IMR-90 (cell line): ENCODE measurements around the gene RPS15. TPM values are rescaled to one million over a fixed set of nuclear protein-coding genes. Genes with fewer than 3 reads are reported as not detected.

Source experiments
- ATAC-seq: fragments of 200-7000 bp; cut with Tn5 transposase; 2 replicates; pipeline ENCODE4 v1.9.1; 2020; ENCODE audit warnings: low read depth, mild to moderate bottlenecking, moderate library complexity
- BruUV-seq: library from RNA; stranded (reverse); fragments of 400-500 nt; replicated peaks from 2 replicates; lab custom pipeline; 2021; lab: Mats Ljungman, UMichigan
- CTCF ChIA-PET: fragments of 300-600 bp; formaldehyde crosslinking; extraction: SDS; loops from one replicate; lab custom pipeline; 2021; ENCODE audit warnings: antibody characterized with exemption; lab: Yijun Ruan, JAX
- POLR2A ChIA-PET: fragments of 300-600 bp; sonication (Branson Sonifier 250); formaldehyde crosslinking; loops from one replicate; lab custom pipeline; 2022; ENCODE audit warnings: antibody characterized with exemption; ENCODE audit not compliant: unreplicated experiment; lab: Charles Lee
- DNase-seq: peaks from one replicate; pipeline ENCODE4 v3.0.0; 2013
- H2AFZ ChIP-seq: replicated peaks from 2 replicates; pipeline ENCODE3; 2013; ENCODE audit warnings: low read length, mild to moderate bottlenecking; ENCODE audit not compliant: poor library complexity
- H2AK5ac ChIP-seq: 2 replicates; pipeline ENCODE4 v1.6.1; 2013; ENCODE audit warnings: low read depth, low read length, inconsistent platforms
- H2AK9ac ChIP-seq: replicated peaks from 2 replicates; pipeline ENCODE3; 2013; ENCODE audit warnings: mild to moderate bottlenecking, low read depth, low read length, moderate library complexity; ENCODE audit not compliant: poor library complexity
- H2BK120ac ChIP-seq: 2 replicates; pipeline ENCODE4 v1.6.1; 2013; ENCODE audit warnings: low read depth, low read length, inconsistent platforms
- H2BK15ac ChIP-seq: 3 replicates; pipeline ENCODE4 v1.6.1; 2013; ENCODE audit warnings: low read depth, low read length, inconsistent platforms
- H2BK20ac ChIP-seq: 2 replicates; pipeline ENCODE4 v1.6.1; 2013; ENCODE audit warnings: low read depth, mild to moderate bottlenecking, inconsistent platforms, low read length, moderate library complexity
- H2BK5ac ChIP-seq: 2 replicates; pipeline ENCODE4 v1.6.1; 2013; ENCODE audit warnings: mild to moderate bottlenecking, low read depth, low read length, inconsistent platforms; ENCODE audit not compliant: poor library complexity, severe bottlenecking
- H3K14ac ChIP-seq: replicated peaks from 2 replicates; pipeline ENCODE4 v1.6.1; 2013; ENCODE audit warnings: low read depth, low read length, inconsistent platforms
- H3K18ac ChIP-seq: 2 replicates; pipeline ENCODE4 v1.6.1; 2013; ENCODE audit warnings: low read depth, low read length, control low read depth
- H3K23ac ChIP-seq: 2 replicates; pipeline ENCODE4 v1.6.1; 2013; ENCODE audit warnings: low read depth, low read length, inconsistent platforms
- H3K27ac ChIP-seq: 2 replicates; pipeline ENCODE4 v1.5.1; 2013; ENCODE audit warnings: mild to moderate bottlenecking, control low read depth, low read length; ENCODE audit not compliant: insufficient read depth
- H3K27me3 ChIP-seq: 2 replicates; pipeline ENCODE4 v1.6.1; 2013; ENCODE audit warnings: low read length; ENCODE audit not compliant: control insufficient read depth, insufficient read depth
- H3K36me3 ChIP-seq: 2 replicates; pipeline ENCODE4 v1.6.1; 2013; ENCODE audit warnings: low read length, mixed read lengths; ENCODE audit not compliant: control insufficient read depth, insufficient read depth
- H3K4ac ChIP-seq: 2 replicates; pipeline ENCODE4 v1.6.1; 2013; ENCODE audit warnings: low read depth, low read length, inconsistent platforms
- H3K4me1 ChIP-seq: 2 replicates; pipeline ENCODE4 v1.6.1; 2013; ENCODE audit warnings: low read length, mixed read lengths; ENCODE audit not compliant: control insufficient read depth, insufficient read depth
- H3K4me2 ChIP-seq: 2 replicates; pipeline ENCODE4 v1.6.1; 2013; ENCODE audit warnings: low read depth, mild to moderate bottlenecking, control low read depth, low read length, moderate library complexity
- H3K4me3 ChIP-seq: 2 replicates; pipeline ENCODE4 v1.5.1; 2013; ENCODE audit warnings: low read depth, mild to moderate bottlenecking, control low read depth, low read length, moderate library complexity; ENCODE audit not compliant: insufficient read depth
- H3K56ac ChIP-seq: 2 replicates; pipeline ENCODE4 v1.6.1; 2013; ENCODE audit warnings: low read length, inconsistent platforms; ENCODE audit not compliant: insufficient read depth; ENCODE audit errors: extremely low read depth
- H3K79me1 ChIP-seq, 2 experiments: 2 replicates each; pipeline ENCODE4 v1.6.1; 2013; ENCODE audit warnings: low read length in 2 of 2, inconsistent platforms in 1 of 2, low read depth in 1 of 2
- H3K9ac ChIP-seq: 2 replicates; pipeline ENCODE4 v1.6.1; 2013; ENCODE audit warnings: low read depth, low read length, control low read depth
- H3K9me1 ChIP-seq: 2 replicates; pipeline ENCODE4 v1.6.1; 2013; ENCODE audit warnings: low read length, inconsistent platforms; ENCODE audit not compliant: insufficient read depth
- H3K9me3 ChIP-seq: 2 replicates; pipeline ENCODE4 v1.6.1; 2013; ENCODE audit warnings: low read length; ENCODE audit not compliant: control insufficient read depth, insufficient read depth
- H4K20me1 ChIP-seq: 2 replicates; pipeline ENCODE4 v1.6.1; 2013; ENCODE audit warnings: low read length, inconsistent platforms; ENCODE audit not compliant: insufficient read depth
- H4K5ac ChIP-seq: 2 replicates; pipeline ENCODE4 v1.6.1; 2013; ENCODE audit warnings: mild to moderate bottlenecking, low read depth, low read length, control low read depth
- H4K8ac ChIP-seq, 2 experiments: 2 replicates each; pipeline ENCODE4 v1.6.1; 2013; ENCODE audit warnings: low read depth in 2 of 2, low read length in 2 of 2, control low read depth in 1 of 2, inconsistent platforms in 1 of 2
- H4K91ac ChIP-seq: 2 replicates; pipeline ENCODE4 v1.6.1; 2013; ENCODE audit warnings: low read depth, low read length, inconsistent platforms; ENCODE audit not compliant: insufficient read depth
- BHLHE40 ChIP-seq: fragments of 150-350 bp; IDR thresholded peaks from 2 replicates; pipeline ENCODE4 v1.6.1; 2016; ENCODE audit warnings: mild to moderate bottlenecking, low read depth, low read length
- CHD1 ChIP-seq: IDR thresholded peaks from 2 replicates; pipeline ENCODE4 v1.6.1; 2012; ENCODE audit warnings: low read depth, low read length, improper control_type of control experiment
- MXI1 ChIP-seq: IDR thresholded peaks from 2 replicates; pipeline ENCODE4 v1.6.1; 2012; ENCODE audit warnings: low read depth, mild to moderate bottlenecking, low read length, moderate library complexity, borderline replicate concordance
- RCOR1 ChIP-seq: IDR thresholded peaks from 2 replicates; pipeline ENCODE4 v1.6.1; 2012; ENCODE audit warnings: mild to moderate bottlenecking, low read length, improper control_type of control experiment; ENCODE audit not compliant: insufficient replicate concordance
- SMC3 ChIP-seq: fragments of 150-350 bp; IDR thresholded peaks from 2 replicates; pipeline ENCODE4 v1.6.1; 2016; ENCODE audit warnings: low read depth, mild to moderate bottlenecking, antibody characterized with exemption, low read length, moderate library complexity
- WGBS, 2 experiments: methylation state at CpG; one replicate each; pipeline versions ENCODE4 v1.1.5 to v1.1.7; 2013; ENCODE audit warnings: missing lambda C conversion rate in 2 of 2; ENCODE audit not compliant: insufficient read length in 1 of 2; ENCODE audit errors: extremely low coverage in 2 of 2; 5-methylcytosine and 5-hydroxymethylcytosine counted together
- dilution Hi-C: fragments of 300-500 bp; cut with HindIII; formaldehyde crosslinking; loops from one replicate; pipeline ENCODE4 v1.14.3; 2018; ENCODE audit warnings: low sequenced_read_pairs; ENCODE audit not compliant: unreplicated experiment
- in situ Hi-C: fragments of 300-500 bp; cut with MboI; formaldehyde crosslinking; loops from 3 replicates; pipeline ENCODE4 v1.14.3; 2019; ENCODE audit warnings: low sequenced_read_pairs, inconsistent platforms, mixed read lengths
- intact Hi-C: fragments of 100-400 bp; cut with micrococcal nuclease; formaldehyde crosslinking; loops from 2 replicates; pipeline ENCODE4 v1.10.0; 2022
- polyA plus RNA-seq, 3 experiments: library from polyadenylated mRNA; depleted of rRNA; stranded (reverse); fragments of >200 nt; gene quantifications; 2 replicates each; pipeline ENCODE4 v1.2.3, GENCODE V29; 2012; ENCODE audit warnings: low replicate concordance in 1 of 3
- total RNA-seq: library from RNA; depleted of rRNA; stranded (reverse); fragments of >200 nt; gene quantifications from 2 replicates; pipeline ENCODE4 v1.2.3, GENCODE V29; 2012
- TF ChIP-seq, protein P1 (sequence below): fragments of 150-350 bp; IDR thresholded peaks from 2 replicates; pipeline ENCODE4 v1.6.1; 2017; ENCODE audit warnings: mild to moderate bottlenecking, antibody characterized with exemption, low read length, low read depth

The RPS15 gene
- total and polyA plus RNA-seq, 2 of the 4 experiments (the other 2 are of a cell fraction) = 1,179 to 1,855 TPM

DNA sequence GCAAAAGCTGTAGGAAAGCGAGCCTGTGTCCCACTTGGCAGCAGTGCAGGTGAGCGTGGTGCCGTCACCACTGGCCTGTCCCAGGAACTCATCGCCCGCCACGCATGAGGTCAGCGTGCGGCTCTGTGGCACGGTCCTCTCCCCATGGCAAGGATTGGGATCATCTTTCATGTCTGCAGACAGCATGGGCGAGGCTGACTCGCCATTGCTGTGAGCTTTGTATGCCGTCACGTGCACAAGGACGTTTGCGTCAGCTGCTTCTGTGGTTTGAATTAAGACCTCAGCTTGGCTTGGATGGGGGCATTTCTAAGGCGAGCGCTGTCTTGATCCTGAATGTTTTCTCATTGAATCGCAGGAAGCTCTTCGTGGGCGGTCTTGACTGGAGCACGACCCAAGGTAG, 21.1 kb upstream of the RPS15 start:
- ATAC-seq (no peak), DNase-seq (peak; percentile 64)
- no peak overlapping the region; the same call in 1 of the 2 replicates for H3K4ac ChIP-seq
- peaks cover 17% of the 10 kb centered on the region for H3K9me1 ChIP-seq
- dilution Hi-C loops = no loop called here
- no peak overlapping the region for H3K56ac ChIP-seq
- peaks cover 3 to 61% of the 10 kb centered on the region in 2 experiments; a peak in 3 of 4 replicates for H3K79me1 ChIP-seq
- H2BK120ac ChIP-seq = no peak overlapping the region
- no peak overlapping the region for H4K5ac ChIP-seq
- H2AK5ac ChIP-seq = no peak overlapping the region; the same call in 1 of the 2 replicates
- H3K23ac ChIP-seq = 0 out of 2 replicates have a peak overlapping the region, but pooled peaks have one; percentile 42
- WGBS, 2 experiments = 86% methylated on average over 20 of the region's 21 CpGs; no CpG with 5 or more reads in 1 of the 2 experiments
- H3K27ac ChIP-seq = peak overlapping the region; percentile 8; the same call in 1 of the 2 replicates
- no peak overlapping the region for H2BK20ac ChIP-seq
- ChIA-PET CTCF (interaction anchor here (0.6 kb wide), 1 partner anchor 129 kb away, joined by 3 read pairs; no protein-coding TSS in a partner anchor), POLR2A (no interaction called here)
- H4K20me1 ChIP-seq = peaks cover 90% of the 10 kb centered on the region
- no peak overlapping the region for H4K8ac ChIP-seq
- intact Hi-C loops = no loop called here
- no peak overlapping the region for H3K9ac ChIP-seq
- H3K9me3 ChIP-seq = no peaks in the 10 kb centered on the region
- no peak overlapping the region for H2AK9ac ChIP-seq
- H3K4me2 ChIP-seq = no peak overlapping the region
- H4K91ac ChIP-seq = no peak overlapping the region
- H2BK15ac ChIP-seq = no peak overlapping the region
- in situ Hi-C loops = no loop called here
- H3K14ac ChIP-seq = no peak overlapping the region
- BruUV-seq = no TSS peak
- H2BK5ac ChIP-seq = no peak overlapping the region
- TF ChIP-seq RCOR1 (no peak), MXI1 (no peak), SMC3 (no peak), BHLHE40 (peak; percentile 25; the same call in 1 of the 2 replicates), CHD1 (no peak)
- TF ChIP-seq, protein P1, sequence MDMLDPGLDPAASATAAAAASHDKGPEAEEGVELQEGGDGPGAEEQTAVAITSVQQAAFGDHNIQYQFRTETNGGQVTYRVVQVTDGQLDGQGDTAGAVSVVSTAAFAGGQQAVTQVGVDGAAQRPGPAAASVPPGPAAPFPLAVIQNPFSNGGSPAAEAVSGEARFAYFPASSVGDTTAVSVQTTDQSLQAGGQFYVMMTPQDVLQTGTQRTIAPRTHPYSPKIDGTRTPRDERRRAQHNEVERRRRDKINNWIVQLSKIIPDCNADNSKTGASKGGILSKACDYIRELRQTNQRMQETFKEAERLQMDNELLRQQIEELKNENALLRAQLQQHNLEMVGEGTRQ = peak; percentile 56; the same call in 1 of the 2 replicates
- peaks cover 45% of the 10 kb centered on the region for H3K36me3 ChIP-seq
- H3K27me3 ChIP-seq = no peaks in the 10 kb centered on the region
- H3K18ac ChIP-seq = no peak overlapping the region
- H3K4me3 ChIP-seq = no peak overlapping the region
- peak overlapping the region; percentile 9 for H2AFZ ChIP-seq
- H3K4me1 ChIP-seq = peaks cover 19% of the 10 kb centered on the region
